Muscle of leg (tissue), 11 donors: Measurements from ENCODE around the gene CNIH2. TPM values are rescaled to one million over a fixed set of nuclear protein-coding genes. Genes with fewer than 3 reads are reported as not detected.

Experiments used
- DNase-seq: peaks from one replicate; pipeline ENCODE4 v3.0.0; 2013
- H3K27ac ChIP-seq: one replicate; pipeline ENCODE4 v1.5.1; 2013; ENCODE audit warnings: mild to moderate bottlenecking, low read length, control low read depth
- H3K27me3 ChIP-seq: one replicate; pipeline ENCODE4 v1.6.1; 2013; ENCODE audit warnings: low read length; ENCODE audit not compliant: control insufficient read depth, insufficient read depth
- H3K36me3 ChIP-seq: one replicate; pipeline ENCODE4 v1.6.1; 2013; ENCODE audit warnings: low read length; ENCODE audit not compliant: control insufficient read depth, insufficient read depth
- H3K4me1 ChIP-seq: one replicate; pipeline ENCODE4 v1.6.1; 2013; ENCODE audit warnings: low read length; ENCODE audit not compliant: control insufficient read depth, insufficient read depth
- H3K4me3 ChIP-seq: one replicate; pipeline ENCODE4 v1.5.1; 2013; ENCODE audit warnings: low read length, control low read depth
- H3K9me3 ChIP-seq: replicated peaks from 2 replicates; pipeline ENCODE4 v1.6.1; 2013; ENCODE audit warnings: low read depth, low read length; ENCODE audit not compliant: control insufficient read depth
- WGBS: methylation state at CpG from one replicate; pipeline ENCODE4 v1.1.5; 2013; ENCODE audit warnings: missing lambda C conversion rate; ENCODE audit not compliant: insufficient coverage; 5-methylcytosine and 5-hydroxymethylcytosine counted together
- polyA plus RNA-seq, 8 donors: library from polyadenylated mRNA; unstranded; fragments of 120-200 nt; gene quantifications; one replicate each; pipeline versions ENCODE4 v1.2.1 to v1.2.3, GENCODE V29; 2013; ENCODE audit warnings: inconsistent platforms in 1 of 8, low replicate concordance in 1 of 8; ENCODE audit not compliant: insufficient read length in 8 of 8, insufficient read depth in 1 of 8
- total RNA-seq: library from RNA; stranded (reverse); fragments of 120-200 nt; gene quantifications from one replicate; pipeline ENCODE4 v1.2.4, GENCODE V29; 2013

The CNIH2 gene
- total and polyA plus RNA-seq, 9 donors: 1.0 to 5.4 (median 4.1) TPM

DNA sequence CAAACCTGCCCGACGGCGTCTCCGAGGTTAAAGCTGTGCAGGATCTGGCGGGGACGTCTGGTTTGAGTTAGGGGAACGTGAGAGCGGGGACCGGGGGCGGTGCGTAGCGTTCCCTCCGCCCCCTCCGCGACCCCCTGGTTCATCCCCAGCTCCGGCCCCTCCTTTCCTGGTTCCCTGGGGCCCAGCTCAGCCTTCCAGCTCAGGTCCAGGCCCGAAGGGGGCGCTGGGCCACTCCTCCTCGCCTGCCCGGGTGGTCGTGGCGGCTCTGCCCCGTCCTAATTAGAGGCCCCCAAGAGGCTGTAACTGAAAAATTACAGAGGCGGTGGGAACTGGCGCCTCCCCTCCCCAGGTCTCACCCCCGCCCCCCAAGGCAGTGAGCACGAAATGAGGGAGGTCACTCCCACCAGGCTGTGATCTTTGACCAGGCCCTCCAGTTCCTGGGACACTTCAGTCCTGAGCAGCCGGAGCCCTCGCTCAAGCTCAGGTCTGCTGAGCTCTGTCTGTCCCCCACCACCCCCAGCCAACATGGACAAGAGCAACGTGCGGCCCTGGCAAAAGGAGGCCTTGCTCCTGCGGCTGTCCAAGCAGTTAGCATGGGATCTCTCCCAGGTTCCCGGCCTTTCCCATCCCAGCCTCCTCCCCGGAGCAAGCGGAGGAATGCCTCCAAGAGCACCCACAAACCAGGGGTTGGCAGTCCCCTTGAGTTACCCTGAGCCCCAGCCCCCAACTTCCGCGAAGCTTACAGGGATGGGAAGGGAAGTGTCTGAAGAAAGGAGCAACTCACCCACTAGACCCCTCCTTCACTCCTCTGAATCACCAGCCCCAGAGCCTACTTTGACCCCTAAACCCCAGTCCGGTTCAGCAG is 35.6 kb downstream of the CNIH2 start:
- Histone ChIP-seq H3K4me3 (peak overlapping the region; percentile 46), H3K4me1 (peaks cover 58% of the 10 kb centered on the region), H3K36me3 (no peaks in the 10 kb centered on the region), H3K27ac (peak overlapping the region; percentile 97), H3K27me3 (peaks cover 15% of the 10 kb centered on the region), H3K9me3 (no peaks in the 10 kb centered on the region)
- DNase-seq: peak; percentile 93
- 11% methylated on average over 29 of the region's 38 CpGs for WGBS

DNA sequence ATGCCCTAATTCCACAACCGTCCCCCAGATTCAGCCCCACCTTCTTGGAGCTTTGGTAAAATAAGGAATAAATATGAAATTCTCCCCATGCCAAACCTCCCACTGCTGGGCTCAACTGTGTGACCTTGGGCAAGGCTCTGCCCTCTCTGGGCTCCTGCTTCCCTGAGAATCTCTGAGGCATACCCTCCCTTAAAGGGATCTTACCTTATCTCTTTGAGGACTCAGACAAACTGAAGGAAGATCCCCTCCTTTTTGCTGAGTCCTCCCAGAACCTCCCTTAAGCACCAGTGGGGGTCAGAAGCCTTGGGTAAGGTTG is 36.2 kb downstream of the CNIH2 start:
- Histone ChIP-seq H3K9me3 (no peaks in the 10 kb centered on the region), H3K4me1 (peaks cover 64% of the 10 kb centered on the region), H3K27ac (peak overlapping the region; percentile 97), H3K4me3 (peak overlapping the region; percentile 46), H3K36me3 (no peaks in the 10 kb centered on the region), H3K27me3 (peaks cover 15% of the 10 kb centered on the region)
- DNase-seq: no peak
- no CpG with 5 or more reads among the region's 1 CpG for WGBS

- H3K9me3 ChIP-seq: no peaks in the 10 kb centered on the region
- peak; percentile 13 for DNase-seq
- no peaks in the 10 kb centered on the region for H3K36me3 ChIP-seq
- peaks cover 13% of the 10 kb centered on the region for H3K27me3 ChIP-seq
- H3K4me1 ChIP-seq: peaks cover 65% of the 10 kb centered on the region
- H3K27ac ChIP-seq: peak overlapping the region; percentile 97
- 62% methylated on average over 17 of the region's 17 CpGs for WGBS
- H3K4me3 ChIP-seq: peak overlapping the region; percentile 46
Observed at GRCh38 chr11:66314561-66315497, 36.9 kb downstream of the CNIH2 start.

- H3K27ac ChIP-seq: peak overlapping the region; percentile 22
Observed at GRCh38 chr11:66315498-66315885, 37.5 kb downstream of the CNIH2 start.

GRCh38 chr11:66315921-66316811 is 38.2 kb downstream of the CNIH2 start:
- 24% methylated on average over 49 of the region's 52 CpGs for WGBS
- Histone ChIP-seq H3K27me3 (peaks cover 6% of the 10 kb centered on the region), H3K4me1 (peaks cover 65% of the 10 kb centered on the region), H3K9me3 (no peaks in the 10 kb centered on the region), H3K4me3 (peak overlapping the region; percentile 46), H3K36me3 (no peaks in the 10 kb centered on the region), H3K27ac (peak overlapping the region; percentile 22)
- no peak for DNase-seq

More at GRCh38 chr11:66315498-66315885, 37.5 kb downstream of the CNIH2 start:
- H3K36me3 ChIP-seq: no peaks in the 10 kb centered on the region
- 69% methylated on average over 14 of the region's 14 CpGs for WGBS
- peaks cover 8% of the 10 kb centered on the region for H3K27me3 ChIP-seq
- peak overlapping the region; percentile 46 for H3K4me3 ChIP-seq
- no peak for DNase-seq
- H3K4me1 ChIP-seq: peaks cover 65% of the 10 kb centered on the region
- no peaks in the 10 kb centered on the region for H3K9me3 ChIP-seq

GRCh38 chr11:66316849-66317251 is 38.9 kb downstream of the CNIH2 start, which contains the start of gene CD248:
Gene CD248, minus strand, starts transcription at chr11:66317044. Its CDS starts 17 bp downstream, at chr11:66317027.
- H3K27me3 ChIP-seq: peaks cover 5% of the 10 kb centered on the region
- peak within 1 kb of the TSS; percentile 85 for H3K27ac ChIP-seq
- peak; percentile 95 for DNase-seq
- no peaks in the 10 kb centered on the region for H3K36me3 ChIP-seq
- H3K4me1 ChIP-seq: peaks cover 59% of the 10 kb centered on the region
- WGBS: 3% methylated on average over 27 of the region's 29 CpGs
- no peaks in the 10 kb centered on the region for H3K9me3 ChIP-seq
- H3K4me3 ChIP-seq: peak within 1 kb of the TSS; percentile 46

- H3K36me3 ChIP-seq: no peaks in the 10 kb centered on the region
- no peaks in the 10 kb centered on the region for H3K9me3 ChIP-seq
- H3K27me3 ChIP-seq: peaks cover 5% of the 10 kb centered on the region
- peaks cover 56% of the 10 kb centered on the region for H3K4me1 ChIP-seq
- peak; percentile 66 for DNase-seq
- peak overlapping the region; percentile 85 for H3K27ac ChIP-seq
- H3K4me3 ChIP-seq: no peak overlapping the region
- under 1% methylated on average over 13 of the region's 14 CpGs for WGBS
Observed at GRCh38 chr11:66317322-66317722, 39.3 kb downstream of the CNIH2 start.

DNA sequence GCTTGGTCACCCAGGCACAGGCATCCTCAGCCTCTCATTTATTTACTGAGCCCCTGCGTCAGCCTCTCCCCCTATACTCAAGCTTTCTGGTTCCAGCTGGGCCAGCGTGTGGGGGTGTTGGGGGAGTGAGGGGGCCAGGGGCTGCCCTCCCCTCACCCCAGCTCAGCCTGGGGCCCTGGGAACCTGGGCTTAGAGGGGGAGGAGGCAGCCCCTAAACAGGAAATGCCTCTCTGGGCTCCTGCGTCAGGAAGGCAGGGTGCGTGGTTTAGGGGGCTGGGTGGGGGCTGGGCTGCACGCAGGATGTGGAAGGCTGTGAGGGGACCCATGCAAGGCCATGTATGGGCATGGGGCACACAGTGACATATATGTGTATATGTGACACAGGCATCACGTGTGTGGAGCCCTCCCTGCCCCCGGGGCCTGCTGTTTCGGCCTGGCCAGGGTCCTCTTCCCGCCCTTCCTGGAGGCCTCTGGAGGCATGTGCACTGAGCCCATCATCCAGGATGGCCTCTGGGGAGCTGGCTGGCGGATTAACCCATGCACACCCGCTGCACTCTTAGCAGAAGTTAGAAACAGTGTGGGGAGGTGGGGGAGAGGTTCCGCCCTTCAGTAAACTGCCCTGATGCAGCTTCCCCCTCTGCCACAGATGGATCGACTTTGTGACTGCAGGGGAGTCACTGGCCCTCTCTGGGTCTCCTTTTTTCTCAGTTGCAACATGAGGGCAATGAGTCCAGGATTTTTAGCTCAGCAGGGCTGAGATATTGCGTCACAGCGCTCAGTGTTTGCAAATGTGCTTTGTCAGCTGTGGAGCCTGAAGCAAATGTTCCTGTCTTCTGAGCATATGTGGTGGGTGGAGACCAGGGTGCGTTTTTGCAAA is 40.0 kb downstream of the CNIH2 start:
- Histone ChIP-seq H3K9me3 (no peaks in the 10 kb centered on the region), H3K4me3 (no peak overlapping the region), H3K4me1 (peaks cover 58% of the 10 kb centered on the region), H3K27ac (peak overlapping the region; percentile 85), H3K27me3 (peaks cover 5% of the 10 kb centered on the region), H3K36me3 (no peaks in the 10 kb centered on the region)
- peak; percentile 80 for DNase-seq
- WGBS: 23% methylated on average over 11 of the region's 16 CpGs

GRCh38 chr11:66318600-66318970 is 40.6 kb downstream of the CNIH2 start:
- 29% methylated on average over 1 of the region's 3 CpGs for WGBS
- H3K36me3 ChIP-seq: no peaks in the 10 kb centered on the region
- H3K27ac ChIP-seq: peak overlapping the region; percentile 85
- no peak overlapping the region for H3K4me3 ChIP-seq
- peaks cover 52% of the 10 kb centered on the region for H3K4me1 ChIP-seq
- no peaks in the 10 kb centered on the region for H3K9me3 ChIP-seq
- DNase-seq: no peak
- peaks cover 5% of the 10 kb centered on the region for H3K27me3 ChIP-seq
